ENCODE measurements around the gene CUL4B.
A peak's percentile ranks its signal among the peaks of the same experiment; 100 is the strongest.
"Not testable (repeated sequence)": the region's sequence is repeated elsewhere in the genome, so short reads cannot be mapped to it uniquely, and the experiment has no call there.

CUL4B gene

GRCh38 chrX:120560842-120561633 is at the start of gene CUL4B:
TSS of gene CUL4B (minus strand) at chrX:120560962. CDS start at chrX:120560638, 324 bp downstream.
- peak; percentile 82 for DNase-seq (ENCODE audit: low read depth)

DNA sequence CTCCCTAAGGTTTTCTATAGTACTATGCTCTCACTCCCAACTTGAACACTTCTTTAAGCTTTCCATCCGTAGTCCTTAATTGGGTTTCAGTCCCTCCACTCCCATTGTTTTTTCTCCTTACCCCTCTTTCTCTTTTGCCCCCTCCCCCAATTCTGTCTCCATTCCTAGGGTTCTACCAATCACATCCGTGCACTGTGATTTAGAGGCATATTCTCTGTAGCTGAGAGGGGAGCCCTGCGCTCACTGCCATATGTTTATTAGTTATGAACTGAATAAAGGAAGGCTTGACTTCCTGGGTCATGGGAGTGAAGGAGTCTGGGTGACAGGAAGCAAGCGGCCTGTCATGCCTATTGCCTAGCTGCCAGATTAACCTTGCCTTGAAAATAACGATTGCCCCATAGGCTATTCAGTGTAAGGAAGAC is 43.6 kb upstream of the CUL4B start:
- DNase-seq (ENCODE audit: low read depth), result no peak

DNA sequence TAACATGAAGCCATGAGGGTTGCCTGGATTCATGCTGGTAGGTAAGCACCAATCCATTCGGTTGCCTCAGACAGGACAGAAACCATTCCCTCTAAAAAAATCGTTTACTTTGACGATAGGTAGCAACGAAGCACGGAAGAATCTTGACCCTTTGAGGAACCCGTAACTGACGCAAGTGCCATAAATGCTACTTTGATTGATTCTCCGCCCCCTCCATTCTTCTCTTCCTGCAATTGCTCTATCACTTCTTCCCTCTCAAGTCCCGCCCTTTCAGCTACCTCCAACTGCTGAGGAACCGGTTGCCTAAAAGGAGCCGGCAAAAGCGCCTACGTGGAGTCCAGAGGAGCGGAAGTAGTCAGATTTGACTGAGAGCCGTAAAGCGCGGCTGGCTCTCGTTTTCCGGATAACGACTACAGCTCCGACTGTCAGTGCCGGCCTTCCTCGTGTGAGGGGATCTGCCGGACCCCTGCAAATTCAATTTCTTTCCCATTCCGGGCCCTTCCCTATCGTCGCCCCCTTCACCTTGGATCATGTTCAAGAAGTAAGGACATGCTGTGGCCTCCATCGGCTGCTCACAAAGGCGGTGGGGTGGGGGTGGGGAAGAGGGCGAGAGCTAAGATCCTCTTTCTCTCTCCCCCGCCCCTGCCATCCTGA is 43.1 kb upstream of the CUL4B start, which contains the start of gene MCTS1:
TSS of gene MCTS1 (plus strand) at position 395 of the 654 bp plus-strand sequence. CDS start at position 531, 136 bp downstream.
- DNase-seq (ENCODE audit: low read depth), result peak; percentile 47

GRCh38 chrX:120585702-120586101 is 24.9 kb upstream of the CUL4B start:
- no peak for DNase-seq (ENCODE audit: low read depth)

DNA sequence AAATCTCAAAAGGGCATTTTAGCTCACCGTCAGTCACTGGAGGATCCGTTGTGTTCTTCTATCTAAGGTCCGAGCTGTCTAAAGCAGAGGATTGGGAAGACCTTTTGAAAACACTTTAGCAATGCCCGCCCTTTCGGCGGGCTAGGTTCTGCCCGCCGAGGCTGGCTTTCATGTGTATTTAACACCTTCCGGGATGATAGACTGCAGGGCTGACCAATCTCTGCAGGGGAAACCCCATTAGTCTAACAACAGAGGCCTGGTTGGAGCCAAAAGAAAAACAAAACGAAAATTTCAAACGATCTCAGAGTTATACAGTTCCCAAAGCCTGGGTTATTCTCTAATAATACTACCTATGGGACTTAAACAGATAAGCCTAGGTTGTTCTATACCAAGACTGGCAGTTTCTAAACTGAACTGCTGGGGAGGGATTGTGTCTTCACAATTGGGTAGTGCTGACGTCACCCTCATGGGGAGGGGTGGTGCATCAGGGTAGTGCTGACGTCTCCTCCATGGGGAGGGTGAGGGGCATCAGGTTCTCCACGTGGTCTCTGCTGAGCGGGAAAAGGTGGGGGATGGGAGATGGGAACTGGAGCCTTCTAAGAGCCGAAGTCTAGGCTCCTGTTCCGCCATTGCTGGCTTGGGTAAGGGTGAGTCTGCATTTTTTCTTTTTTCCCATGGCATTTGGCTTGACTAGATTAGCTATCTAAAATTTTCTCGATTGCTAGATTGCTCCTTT is 14.8 kb upstream of the CUL4B start:
- DNase-seq (ENCODE audit: low read depth), result no peak

- not testable (repeated sequence) for DNase-seq (ENCODE audit: low read depth)
Measured at GRCh38 chrX:120573806-120574205, 13.0 kb upstream of the CUL4B start.

- no peak for DNase-seq (ENCODE audit: low read depth)
Measured at GRCh38 chrX:120570011-120570600, 9.3 kb upstream of the CUL4B start.

- DNase-seq (ENCODE audit: low read depth), result no peak
Measured at GRCh38 chrX:120568609-120569008, 7.8 kb upstream of the CUL4B start.

GRCh38 chrX:120568035-120568434 is 7.3 kb upstream of the CUL4B start:
- DNase-seq (ENCODE audit: low read depth), result no peak

DNA sequence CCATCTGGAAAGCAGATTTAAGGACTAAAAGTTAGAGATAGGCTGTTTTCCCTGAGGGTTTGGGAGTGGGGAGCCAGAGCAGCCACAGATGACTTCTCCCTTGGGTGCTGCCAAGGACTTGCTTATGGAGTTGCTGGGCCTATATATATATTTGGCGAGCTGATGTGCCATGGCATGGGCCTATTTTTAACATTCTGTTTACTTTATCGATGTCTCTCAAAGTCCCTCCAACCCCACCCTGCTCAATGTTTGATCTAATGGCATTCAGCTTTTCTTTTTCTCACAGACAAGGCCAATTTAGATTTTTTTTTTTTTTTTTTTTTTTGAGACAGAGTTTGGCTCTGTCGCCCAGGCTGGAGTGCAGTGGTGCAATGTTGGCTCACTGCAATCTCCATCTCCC is 6.1 kb upstream of the CUL4B start:
- DNase-seq (ENCODE audit: low read depth), result no peak

DNA sequence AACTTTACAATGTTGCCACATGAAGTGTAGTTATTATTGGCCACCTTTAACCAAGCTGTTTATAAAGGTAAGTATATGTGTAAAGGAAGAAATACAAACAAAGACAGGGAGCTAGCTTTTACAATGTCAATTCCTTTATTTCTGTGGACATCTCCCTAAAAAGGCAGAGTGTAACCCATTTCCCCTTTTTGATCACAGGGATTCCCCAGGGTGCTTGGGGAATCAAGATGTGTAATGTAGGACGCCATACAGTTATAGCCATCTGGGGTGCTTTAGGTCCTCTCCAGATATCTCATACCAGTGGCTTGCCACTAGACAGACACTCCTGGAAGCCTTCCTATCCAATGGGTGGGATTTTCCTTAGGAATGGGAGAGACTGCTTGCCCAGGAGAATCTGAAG is 4.2 kb upstream of the CUL4B start:
- DNase-seq (ENCODE audit: low read depth), result no peak

- DNase-seq (ENCODE audit: low read depth), result no peak
Measured at GRCh38 chrX:120562569-120562926, 1.8 kb upstream of the CUL4B start.

DNA sequence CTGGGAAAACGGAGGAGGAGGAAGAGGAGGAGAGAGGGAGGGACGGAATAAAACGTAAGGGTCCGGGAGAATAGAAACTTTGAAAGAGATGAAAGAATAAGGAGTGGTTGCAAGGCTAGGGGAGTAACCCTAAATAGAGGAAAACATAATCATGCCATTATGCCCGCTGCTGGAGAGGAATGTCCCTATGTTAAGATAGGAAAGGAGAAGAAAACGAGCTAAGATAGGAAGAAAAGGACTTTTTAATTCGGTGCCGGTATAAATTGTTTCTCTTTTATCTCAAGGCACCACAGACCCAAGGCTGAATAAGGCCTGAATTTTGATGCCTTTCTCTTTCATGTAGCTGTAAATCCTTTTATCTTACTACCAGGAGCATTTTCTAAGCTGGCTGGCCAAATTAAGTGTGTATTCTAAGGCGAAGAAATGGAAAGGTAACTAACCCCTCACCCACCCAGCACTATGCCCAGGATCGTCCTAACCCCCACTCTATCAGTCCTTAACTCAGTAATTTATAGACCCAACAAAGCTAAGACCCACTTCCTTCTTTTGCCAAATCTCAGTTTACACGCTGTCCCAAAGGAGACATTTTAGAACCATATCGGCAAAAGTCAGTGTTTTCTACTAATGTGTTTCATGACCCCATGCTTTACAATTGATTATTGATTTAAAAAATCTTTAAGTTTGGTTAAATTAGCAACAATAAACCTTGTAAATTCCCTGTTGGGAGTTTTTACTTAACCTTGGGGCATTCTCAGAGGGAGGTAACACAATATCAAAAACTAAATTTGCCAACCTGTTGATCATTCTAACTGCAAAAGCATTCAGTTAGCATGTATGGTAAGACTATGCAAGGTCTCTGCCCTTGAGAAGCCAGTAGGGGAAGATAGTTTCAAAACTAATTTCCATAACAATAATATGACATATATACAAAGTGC is 1.1 kb upstream of the CUL4B start:
- DNase-seq (ENCODE audit: low read depth), result no peak

DNA sequence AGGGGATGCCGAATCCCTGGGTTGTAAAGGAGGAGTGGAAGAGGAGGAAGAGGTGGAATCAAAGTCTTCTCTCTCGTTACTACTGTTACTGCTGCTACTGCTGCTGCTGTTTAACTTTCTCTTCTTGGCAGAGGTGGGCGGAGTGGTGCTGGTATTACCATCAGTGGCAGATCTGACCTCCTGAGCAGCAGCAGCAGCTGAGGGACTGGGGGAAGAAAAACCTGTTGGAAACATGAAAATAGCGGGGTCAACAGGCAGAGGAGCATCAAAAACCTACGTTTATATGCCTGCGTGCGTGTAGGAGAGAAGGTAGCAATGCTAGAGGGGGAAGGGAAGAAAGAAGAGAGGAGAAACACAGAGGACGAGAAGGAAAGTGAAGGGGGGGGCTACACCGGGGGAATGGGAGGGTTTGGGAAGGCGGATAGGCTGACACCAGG is 339 bp downstream of the CUL4B start:
- peak; percentile 16 for DNase-seq (ENCODE audit: low read depth)

DNA sequence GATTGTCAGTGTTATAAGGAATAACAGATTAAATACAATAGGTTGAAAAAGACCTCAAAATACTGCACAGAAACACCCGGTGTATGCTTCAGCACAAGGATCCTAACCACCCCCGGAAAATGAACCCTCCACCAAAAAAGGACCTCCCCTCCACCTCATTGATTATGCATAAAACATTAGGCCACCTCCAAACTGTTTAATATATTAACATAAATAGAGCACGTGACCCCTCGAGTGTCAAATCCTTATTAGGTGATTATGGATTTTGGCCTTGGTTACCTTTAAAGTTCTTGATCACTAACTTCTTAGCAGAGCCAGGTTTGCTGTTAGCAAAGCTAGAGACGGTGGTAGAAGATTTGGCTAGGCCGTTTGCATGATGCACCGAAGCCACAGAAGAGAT is 958 bp downstream of the CUL4B start:
- DNase-seq (ENCODE audit: low read depth), result no peak

GRCh38 chrX:120556251-120556650 is 4.5 kb downstream of the CUL4B start:
- DNase-seq (ENCODE audit: low read depth), result no peak

DNA sequence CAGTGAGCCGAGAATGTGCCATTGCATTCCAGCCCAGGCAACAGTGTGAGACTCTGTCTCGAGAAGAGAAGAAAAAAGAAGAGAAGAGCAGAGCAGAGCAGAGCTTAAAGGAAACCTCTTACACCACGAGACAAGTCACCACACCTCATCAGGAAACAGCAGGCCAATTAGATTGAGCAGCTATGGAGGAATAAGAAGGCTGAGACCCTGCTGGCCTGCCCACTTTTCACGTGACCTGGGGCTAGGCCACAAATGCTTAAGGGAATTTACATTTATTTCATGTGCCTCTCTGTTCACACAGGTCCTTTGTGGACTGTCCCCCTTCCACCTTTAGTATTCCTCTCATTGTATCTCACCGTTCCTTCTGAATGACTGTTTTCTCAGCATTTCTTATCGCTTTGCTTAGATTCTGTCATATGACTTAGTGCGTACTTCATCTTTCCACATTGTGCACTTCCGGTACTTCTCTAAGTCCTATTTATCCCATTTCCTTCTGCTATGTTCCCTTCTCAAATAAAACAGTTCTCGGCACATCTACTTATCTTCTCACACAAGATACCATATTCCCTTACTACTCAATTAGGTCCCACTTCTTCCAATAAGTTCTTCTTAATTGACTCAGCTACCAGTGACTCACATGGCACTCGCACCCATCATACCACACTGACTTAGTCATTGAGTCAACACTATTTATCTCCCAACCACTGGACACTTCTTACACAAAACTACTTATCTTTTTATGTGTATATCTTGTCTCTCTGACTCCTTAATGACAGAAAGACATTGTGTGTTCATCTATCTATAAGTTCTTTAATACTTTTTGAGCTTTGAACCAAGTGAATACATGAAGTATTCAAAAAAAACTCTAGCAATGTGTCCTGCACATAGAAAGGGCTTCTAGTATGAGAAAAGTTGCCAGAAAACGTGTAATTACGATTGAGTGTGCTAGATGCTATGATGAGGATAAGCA is 11.0 kb downstream of the CUL4B start:
- DNase-seq (ENCODE audit: low read depth), result no peak

DNA sequence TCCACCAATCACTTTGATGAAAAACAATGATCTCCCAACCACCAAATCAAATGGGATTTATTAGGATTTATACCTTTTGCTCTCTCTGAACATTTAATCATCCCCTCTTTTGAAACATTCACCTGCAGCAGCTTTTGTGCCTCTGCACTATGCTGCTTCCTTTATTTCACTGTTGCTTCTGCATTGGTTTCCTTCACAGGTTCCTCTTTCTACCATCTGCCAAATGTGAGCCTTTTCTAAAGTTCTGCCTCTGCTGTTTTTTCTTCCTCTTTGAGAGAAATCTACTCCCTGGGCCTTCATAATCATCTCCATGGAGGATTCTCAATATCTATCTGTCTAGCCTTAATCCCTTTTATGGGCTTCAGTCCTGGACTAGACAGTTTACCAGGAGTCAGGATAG is 24.7 kb downstream of the CUL4B start:
- no peak for DNase-seq (ENCODE audit: low read depth)

GRCh38 chrX:120534413-120535205 is 26.2 kb downstream of the CUL4B start:
- no peak for DNase-seq (ENCODE audit: low read depth)

All from activated T-cell treated with anti-CD3 and anti-CD28 coated beads for 1 hour (primary cell).